WTC11 (cell line): ENCODE data around the gene PIP4K2A. TPM values are rescaled to one million over a fixed set of nuclear protein-coding genes. Genes with fewer than 3 reads are reported as not detected.

ENCODE experiments used
- ATAC-seq: fragments of 200-7000 bp; cut with Tn5 transposase; 2 replicates; pipeline ENCODE4 v1.10.0; 2021; ENCODE audit warnings: mild to moderate bottlenecking, moderate library complexity
- CTCF ChIA-PET: fragments of 300-600 bp; sonication (Branson Sonifier 250); formaldehyde crosslinking; loops from one replicate; lab custom pipeline; 2021; ENCODE audit warnings: antibody characterized with exemption; lab: Charles Lee
- POLR2A ChIA-PET: fragments of 350-600 bp; sonication (Branson Sonifier 250); formaldehyde crosslinking; loops from one replicate; lab custom pipeline; 2021; ENCODE audit warnings: antibody characterized with exemption; lab: Charles Lee
- DNase-seq: peaks from one replicate; pipeline ENCODE4 v3.0.0; 2021; ENCODE audit warnings: low spot score
- H3K27ac Mint-ChIP-seq: 2 replicates; pipeline ENCODE4 v1.8.0; 2021; ENCODE audit warnings: mixed read lengths
- H3K27me3 Mint-ChIP-seq: 2 replicates; pipeline ENCODE4 v1.8.0; 2021; ENCODE audit warnings: low read depth, mild to moderate bottlenecking, moderate library complexity, mixed read lengths
- H3K36me3 Mint-ChIP-seq: 2 replicates; pipeline ENCODE4 v1.8.0; 2021; ENCODE audit warnings: mixed read lengths
- H3K4me1 Mint-ChIP-seq: 2 replicates; pipeline ENCODE4 v1.8.0; 2022; ENCODE audit warnings: mixed read lengths
- H3K4me3 Mint-ChIP-seq: 2 replicates; pipeline ENCODE4 v1.8.0; 2021; ENCODE audit warnings: mild to moderate bottlenecking, moderate library complexity, mixed read lengths
- H3K9me3 Mint-ChIP-seq: 2 replicates; pipeline ENCODE4 v1.8.0; 2021; ENCODE audit warnings: mixed read lengths
- CBFB ChIP-seq: sonication (generic); formaldehyde crosslinking; IDR thresholded peaks from 2 replicates; pipeline ENCODE4 v1.8.1; 2022; ENCODE audit warnings: mild to moderate bottlenecking, low read depth, missing genetic modification reagents
- CTCF ChIP-seq: fragments of 200-600 bp; IDR thresholded peaks from 2 replicates; pipeline ENCODE4 v1.8.0; 2022; ENCODE audit warnings: antibody characterized with exemption
- ESRRA ChIP-seq: sonication (generic); formaldehyde crosslinking; IDR thresholded peaks from 2 replicates; pipeline ENCODE4 v1.8.1; 2022; ENCODE audit warnings: mild to moderate bottlenecking, missing genetic modification reagents, borderline replicate concordance
- ETV6 ChIP-seq: sonication (generic); formaldehyde crosslinking; IDR thresholded peaks from 2 replicates; pipeline ENCODE4 v1.8.1; 2022; ENCODE audit warnings: mild to moderate bottlenecking, missing genetic modification reagents
- FOXJ3 ChIP-seq: sonication (generic); formaldehyde crosslinking; IDR thresholded peaks from 2 replicates; pipeline ENCODE4 v1.9.0; 2021; ENCODE audit warnings: missing genetic modification reagents, mild to moderate bottlenecking, borderline replicate concordance
- GTF2I ChIP-seq: fragments of 250-450 bp; sonication (Bioruptor Pico); conservative IDR thresholded peaks from 2 replicates; pipeline ENCODE4 v1.4.0; 2021; ENCODE audit warnings: mild to moderate bottlenecking
- KAT7 ChIP-seq: sonication (generic); formaldehyde crosslinking; IDR thresholded peaks from 2 replicates; pipeline ENCODE4 v1.8.1; 2023; ENCODE audit warnings: missing genetic modification reagents, mild to moderate bottlenecking, borderline replicate concordance
- MYBL2 ChIP-seq: sonication (generic); formaldehyde crosslinking; IDR thresholded peaks from 2 replicates; pipeline ENCODE4 v1.8.1; 2023; ENCODE audit warnings: mild to moderate bottlenecking, moderate library complexity, missing genetic modification reagents
- NR1H2 ChIP-seq: sonication (generic); formaldehyde crosslinking; IDR thresholded peaks from 2 replicates; pipeline ENCODE4 v1.9.0; 2021; ENCODE audit warnings: mild to moderate bottlenecking, moderate library complexity, missing genetic modification reagents
- NR3C1 ChIP-seq: sonication (generic); formaldehyde crosslinking; conservative IDR thresholded peaks from 2 replicates; pipeline ENCODE4 v1.8.1; 2023; ENCODE audit warnings: low read depth, mild to moderate bottlenecking, missing genetic modification reagents
- PRRX2 ChIP-seq: fragments of 250-450 bp; sonication (Bioruptor Pico); IDR thresholded peaks from 2 replicates; pipeline ENCODE4 v1.8.0; 2021; ENCODE audit warnings: mild to moderate bottlenecking
- SOX15 ChIP-seq: fragments of 250-450 bp; sonication (Bioruptor Pico); IDR thresholded peaks from 2 replicates; pipeline ENCODE4 v1.9.0; 2021; ENCODE audit warnings: mild to moderate bottlenecking
- TCF7 ChIP-seq: sonication (generic); formaldehyde crosslinking; IDR thresholded peaks from 2 replicates; pipeline ENCODE4 v1.8.0; 2022; ENCODE audit warnings: mild to moderate bottlenecking, low read depth, missing genetic modification reagents, moderate library complexity
- TEAD4 ChIP-seq: sonication (generic); formaldehyde crosslinking; IDR thresholded peaks from 2 replicates; pipeline ENCODE4 v1.8.0; 2022; ENCODE audit warnings: mild to moderate bottlenecking, missing genetic modification reagents
- ZNF121 ChIP-seq: sonication (generic); formaldehyde crosslinking; IDR thresholded peaks from 2 replicates; pipeline ENCODE4 v1.8.0; 2023; ENCODE audit warnings: missing genetic modification reagents
- ZNF219 ChIP-seq: sonication (generic); formaldehyde crosslinking; IDR thresholded peaks from 2 replicates; pipeline ENCODE4 v1.8.0; 2023; ENCODE audit warnings: missing genetic modification reagents, mild to moderate bottlenecking, borderline replicate concordance
- ZNF232 ChIP-seq: sonication (generic); formaldehyde crosslinking; IDR thresholded peaks from 2 replicates; pipeline ENCODE4 v1.8.0; 2022; ENCODE audit warnings: mild to moderate bottlenecking, missing genetic modification reagents
- ZSCAN18 ChIP-seq: fragments of 250-450 bp; sonication (Bioruptor Pico); IDR thresholded peaks from 2 replicates; pipeline ENCODE4 v2.1.2; 2022; ENCODE audit warnings: mild to moderate bottlenecking, moderate library complexity
- total RNA-seq: library from RNA; stranded (reverse); gene quantifications from 3 replicates; pipeline ENCODE4 v1.2.3, GENCODE V29; 2021
- TF ChIP-seq, protein P1 (sequence below): sonication (generic); formaldehyde crosslinking; IDR thresholded peaks from 2 replicates; pipeline ENCODE4 v1.8.0; 2022; ENCODE audit warnings: mild to moderate bottlenecking, missing genetic modification reagents
- TF ChIP-seq, protein P2 (sequence below): fragments of 250-450 bp; sonication (Bioruptor Pico); IDR thresholded peaks from 2 replicates; pipeline ENCODE4 v1.9.0; 2021; ENCODE audit warnings: mild to moderate bottlenecking, borderline replicate concordance

PIP4K2A gene
- total RNA-seq, 1 experiment from 2014 or later, result 47.5 TPM

DNA sequence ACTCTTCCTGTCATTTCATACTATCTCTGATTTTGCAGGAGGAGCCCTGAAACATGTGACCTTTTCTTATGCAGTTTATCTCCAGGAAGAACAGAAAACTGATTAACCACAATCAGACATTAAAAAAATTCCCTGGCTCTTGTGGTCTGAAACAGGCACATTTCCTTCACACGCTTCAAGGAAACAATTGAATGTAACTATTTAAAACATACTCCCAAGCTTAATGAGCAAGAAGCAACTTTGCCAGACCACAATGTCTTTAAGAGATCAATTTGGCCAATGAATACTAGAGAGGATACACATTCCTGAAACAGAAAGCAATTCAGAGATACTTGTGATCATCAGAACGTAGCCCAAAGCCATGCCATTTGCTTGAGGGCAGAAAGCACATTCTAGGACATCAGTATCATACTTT is 65.8 kb downstream of the PIP4K2A start (continued):
- no peak for TF ChIP-seq TEAD4 (CRISPR knock-in tag)
- TF ChIP-seq FOXJ3, result no peak
- TF ChIP-seq, all 79 proteins: peak for 0

DNA sequence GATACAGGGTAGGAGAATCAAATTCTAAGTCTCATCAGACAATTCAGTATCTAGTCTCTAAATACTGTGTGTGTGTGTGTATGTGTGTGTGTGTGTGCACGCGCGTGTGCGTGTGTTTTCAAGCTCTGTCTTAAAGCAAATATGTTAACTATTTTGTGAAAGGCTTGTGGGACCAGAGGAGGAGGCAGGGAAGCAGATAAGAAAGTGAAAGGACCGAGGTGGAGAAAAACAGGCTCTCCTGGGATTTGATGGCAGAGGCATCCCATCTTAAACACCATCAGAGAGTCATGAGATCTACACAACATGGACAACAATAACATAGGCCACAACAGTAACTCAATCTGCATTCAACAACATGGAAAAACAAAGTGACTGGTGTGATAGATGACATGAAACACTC is 67.1 kb downstream of the PIP4K2A start:
- DNase-seq, result no peak
- peak overlapping the region; percentile 76 for H3K27ac Mint-ChIP-seq
- TF ChIP-seq TCF7 (CRISPR knock-in tag) (no peak), GTF2I (CRISPR knock-in tag) (no peak), KAT7 (no peak), ZSCAN18 (no peak), CTCF (no peak)
- CTCF ChIA-PET, result no interaction called here
- no peaks in the 10 kb centered on the region for H3K36me3 Mint-ChIP-seq
- no peak for ATAC-seq
- no peak overlapping the region for H3K4me3 Mint-ChIP-seq
- H3K27me3 Mint-ChIP-seq, result no peaks in the 10 kb centered on the region
- POLR2A ChIA-PET, result no interaction called here
- H3K4me1 Mint-ChIP-seq, result peaks cover 63% of the 10 kb centered on the region
- no peaks in the 10 kb centered on the region for H3K9me3 Mint-ChIP-seq

DNA sequence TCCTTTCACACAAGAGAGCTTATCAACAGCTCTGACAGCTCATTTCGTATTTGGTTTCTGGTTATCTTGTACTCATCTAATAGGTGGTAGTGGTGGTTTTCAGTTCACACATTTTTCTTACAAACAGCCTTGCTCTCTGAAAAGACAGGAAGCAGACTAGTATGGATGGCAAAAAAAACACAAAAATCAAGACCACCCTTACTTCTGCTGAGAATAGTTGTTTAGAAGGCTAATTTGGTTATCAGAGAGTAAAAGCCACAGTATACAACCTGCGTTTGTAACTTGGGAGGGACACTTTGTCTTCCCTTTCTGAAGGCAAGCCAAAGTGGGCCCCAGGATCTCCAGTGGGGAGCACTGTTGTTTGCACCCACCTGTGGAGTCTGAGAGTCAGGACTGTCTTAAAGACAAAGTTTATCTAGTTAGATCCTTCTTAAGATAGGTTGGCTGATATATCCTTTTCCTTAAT is 68.0 kb downstream of the PIP4K2A start:
- ATAC-seq, result no peak
- no peaks in the 10 kb centered on the region for H3K9me3 Mint-ChIP-seq
- no peaks in the 10 kb centered on the region for H3K27me3 Mint-ChIP-seq
- peaks cover 59% of the 10 kb centered on the region for H3K4me1 Mint-ChIP-seq
- DNase-seq, result no peak
- POLR2A ChIA-PET, result no interaction called here
- CTCF ChIA-PET, result no interaction called here
- no peaks in the 10 kb centered on the region for H3K36me3 Mint-ChIP-seq
- TF ChIP-seq TEAD4 (CRISPR knock-in tag) (no peak), ESRRA (CRISPR knock-in tag) (no peak), ZNF219 (CRISPR knock-in tag) (no peak)
- TF ChIP-seq, protein P1, sequence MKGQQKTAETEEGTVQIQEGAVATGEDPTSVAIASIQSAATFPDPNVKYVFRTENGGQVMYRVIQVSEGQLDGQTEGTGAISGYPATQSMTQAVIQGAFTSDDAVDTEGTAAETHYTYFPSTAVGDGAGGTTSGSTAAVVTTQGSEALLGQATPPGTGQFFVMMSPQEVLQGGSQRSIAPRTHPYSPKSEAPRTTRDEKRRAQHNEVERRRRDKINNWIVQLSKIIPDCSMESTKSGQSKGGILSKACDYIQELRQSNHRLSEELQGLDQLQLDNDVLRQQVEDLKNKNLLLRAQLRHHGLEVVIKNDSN (CRISPR knock-in tag), result no peak
- no peak overlapping the region for H3K4me3 Mint-ChIP-seq
- H3K27ac Mint-ChIP-seq, result peak overlapping the region; percentile 8; the same call in 1 of the 2 replicates

GRCh38 chr10:22644222-22644621 is 70.2 kb downstream of the PIP4K2A start:
- no peak for ATAC-seq
- DNase-seq, result no peak
- Mint-ChIP-seq H3K36me3 (no peaks in the 10 kb centered on the region), H3K9me3 (no peaks in the 10 kb centered on the region), H3K4me1 (peaks cover 51% of the 10 kb centered on the region), H3K4me3 (no peak overlapping the region), H3K27ac (0 out of 2 replicates have a peak overlapping the region, but pooled peaks have one; percentile 12), H3K27me3 (no peaks in the 10 kb centered on the region)
- ChIA-PET CTCF (no interaction called here), POLR2A (no interaction called here)
- TF ChIP-seq CBFB (CRISPR knock-in tag) (no peak), ETV6 (CRISPR knock-in tag) (no peak), ZNF232 (CRISPR knock-in tag) (no peak), ZNF121 (CRISPR knock-in tag) (no peak), TEAD4 (CRISPR knock-in tag) (no peak), CTCF (no peak), MYBL2 (no peak), NR1H2 (CRISPR knock-in tag) (no peak), NR3C1 (CRISPR knock-in tag) (no peak), PRRX2 (no peak), SOX15 (CRISPR knock-in tag) (no peak)
- TF ChIP-seq, protein P2, sequence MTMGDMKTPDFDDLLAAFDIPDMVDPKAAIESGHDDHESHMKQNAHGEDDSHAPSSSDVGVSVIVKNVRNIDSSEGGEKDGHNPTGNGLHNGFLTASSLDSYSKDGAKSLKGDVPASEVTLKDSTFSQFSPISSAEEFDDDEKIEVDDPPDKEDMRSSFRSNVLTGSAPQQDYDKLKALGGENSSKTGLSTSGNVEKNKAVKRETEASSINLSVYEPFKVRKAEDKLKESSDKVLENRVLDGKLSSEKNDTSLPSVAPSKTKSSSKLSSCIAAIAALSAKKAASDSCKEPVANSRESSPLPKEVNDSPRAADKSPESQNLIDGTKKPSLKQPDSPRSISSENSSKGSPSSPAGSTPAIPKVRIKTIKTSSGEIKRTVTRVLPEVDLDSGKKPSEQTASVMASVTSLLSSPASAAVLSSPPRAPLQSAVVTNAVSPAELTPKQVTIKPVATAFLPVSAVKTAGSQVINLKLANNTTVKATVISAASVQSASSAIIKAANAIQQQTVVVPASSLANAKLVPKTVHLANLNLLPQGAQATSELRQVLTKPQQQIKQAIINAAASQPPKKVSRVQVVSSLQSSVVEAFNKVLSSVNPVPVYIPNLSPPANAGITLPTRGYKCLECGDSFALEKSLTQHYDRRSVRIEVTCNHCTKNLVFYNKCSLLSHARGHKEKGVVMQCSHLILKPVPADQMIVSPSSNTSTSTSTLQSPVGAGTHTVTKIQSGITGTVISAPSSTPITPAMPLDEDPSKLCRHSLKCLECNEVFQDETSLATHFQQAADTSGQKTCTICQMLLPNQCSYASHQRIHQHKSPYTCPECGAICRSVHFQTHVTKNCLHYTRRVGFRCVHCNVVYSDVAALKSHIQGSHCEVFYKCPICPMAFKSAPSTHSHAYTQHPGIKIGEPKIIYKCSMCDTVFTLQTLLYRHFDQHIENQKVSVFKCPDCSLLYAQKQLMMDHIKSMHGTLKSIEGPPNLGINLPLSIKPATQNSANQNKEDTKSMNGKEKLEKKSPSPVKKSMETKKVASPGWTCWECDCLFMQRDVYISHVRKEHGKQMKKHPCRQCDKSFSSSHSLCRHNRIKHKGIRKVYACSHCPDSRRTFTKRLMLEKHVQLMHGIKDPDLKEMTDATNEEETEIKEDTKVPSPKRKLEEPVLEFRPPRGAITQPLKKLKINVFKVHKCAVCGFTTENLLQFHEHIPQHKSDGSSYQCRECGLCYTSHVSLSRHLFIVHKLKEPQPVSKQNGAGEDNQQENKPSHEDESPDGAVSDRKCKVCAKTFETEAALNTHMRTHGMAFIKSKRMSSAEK, result no peak
